Smooth muscle cell of the brain vasculature (primary cell): ENCODE data around the gene REXO4.

Experiments used
- DNase-seq: peaks from one replicate; pipeline ENCODE4 v3.0.0-alpha.2; 2012; ENCODE audit warnings: low read depth, low spot score

REXO4 gene, protein sequence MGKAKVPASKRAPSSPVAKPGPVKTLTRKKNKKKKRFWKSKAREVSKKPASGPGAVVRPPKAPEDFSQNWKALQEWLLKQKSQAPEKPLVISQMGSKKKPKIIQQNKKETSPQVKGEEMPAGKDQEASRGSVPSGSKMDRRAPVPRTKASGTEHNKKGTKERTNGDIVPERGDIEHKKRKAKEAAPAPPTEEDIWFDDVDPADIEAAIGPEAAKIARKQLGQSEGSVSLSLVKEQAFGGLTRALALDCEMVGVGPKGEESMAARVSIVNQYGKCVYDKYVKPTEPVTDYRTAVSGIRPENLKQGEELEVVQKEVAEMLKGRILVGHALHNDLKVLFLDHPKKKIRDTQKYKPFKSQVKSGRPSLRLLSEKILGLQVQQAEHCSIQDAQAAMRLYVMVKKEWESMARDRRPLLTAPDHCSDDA

DNA sequence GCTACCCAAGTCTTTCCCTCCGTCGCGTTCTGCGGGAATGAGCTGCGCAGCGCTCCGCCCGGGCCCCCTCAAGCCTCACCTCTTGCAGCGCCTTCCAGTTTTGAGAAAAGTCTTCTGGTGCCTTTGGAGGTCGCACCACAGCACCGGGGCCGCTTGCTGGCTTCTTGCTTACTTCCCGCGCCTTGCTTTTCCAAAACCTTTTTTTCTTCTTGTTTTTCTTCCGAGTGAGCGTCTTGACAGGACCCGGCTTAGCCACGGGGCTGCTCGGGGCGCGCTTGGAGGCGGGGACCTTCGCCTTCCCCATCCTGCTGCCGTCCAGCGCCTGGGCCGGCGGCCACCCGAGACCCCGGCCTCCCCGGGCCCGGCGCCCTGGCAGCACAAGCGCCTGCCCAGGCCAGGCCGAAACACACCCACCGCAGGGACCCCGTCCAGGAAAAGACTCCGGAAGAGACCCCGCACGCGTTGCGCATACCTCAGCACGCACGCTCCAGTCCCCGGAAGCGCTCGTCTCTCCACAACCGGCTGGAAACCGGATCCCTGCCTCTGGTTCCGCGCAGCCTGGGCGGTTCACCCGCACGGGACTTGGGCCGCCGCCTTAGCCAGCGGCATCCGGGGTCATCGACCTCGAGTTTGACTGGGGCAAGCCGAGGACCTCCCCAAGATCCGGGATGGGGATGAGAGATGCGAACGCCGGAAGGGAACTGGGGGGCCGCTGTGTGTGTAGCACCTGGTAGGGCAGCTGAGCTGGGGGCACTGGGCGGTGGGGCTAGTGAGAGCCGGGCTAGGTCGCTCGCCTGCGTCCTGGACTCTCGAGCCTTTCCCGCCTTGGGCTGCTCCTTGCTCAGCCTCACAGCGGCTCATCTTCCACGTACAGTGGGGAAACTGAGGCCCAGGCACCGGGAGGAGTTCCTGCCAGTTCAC is at the start of gene REXO4:
Gene REXO4 (minus strand): TSS at position 470 of the 921 bp plus-strand sequence. CDS start 166 bp downstream, at position 304.
- peak; percentile 66 for DNase-seq

DNA sequence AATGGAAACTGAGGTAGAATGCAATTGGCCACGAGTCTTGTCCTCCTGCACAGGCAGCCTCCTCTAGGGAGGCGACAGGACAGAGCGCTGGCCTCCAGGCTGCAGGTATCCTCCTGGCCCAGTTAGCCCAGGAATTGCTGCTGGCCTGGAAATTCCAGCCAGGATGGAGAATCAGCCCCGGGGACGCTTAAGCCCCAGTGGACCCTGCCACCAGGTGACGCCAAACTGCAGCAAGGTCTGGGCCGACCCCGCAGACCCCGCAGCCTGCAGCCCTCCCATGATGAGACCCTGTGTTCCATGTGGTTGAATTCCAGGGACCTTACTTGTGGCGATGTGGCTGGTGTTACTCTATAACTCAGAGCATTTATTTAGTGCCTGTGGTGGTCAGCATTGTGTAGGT is 49.3 kb upstream of the REXO4 start:
- DNase-seq: no peak

DNA sequence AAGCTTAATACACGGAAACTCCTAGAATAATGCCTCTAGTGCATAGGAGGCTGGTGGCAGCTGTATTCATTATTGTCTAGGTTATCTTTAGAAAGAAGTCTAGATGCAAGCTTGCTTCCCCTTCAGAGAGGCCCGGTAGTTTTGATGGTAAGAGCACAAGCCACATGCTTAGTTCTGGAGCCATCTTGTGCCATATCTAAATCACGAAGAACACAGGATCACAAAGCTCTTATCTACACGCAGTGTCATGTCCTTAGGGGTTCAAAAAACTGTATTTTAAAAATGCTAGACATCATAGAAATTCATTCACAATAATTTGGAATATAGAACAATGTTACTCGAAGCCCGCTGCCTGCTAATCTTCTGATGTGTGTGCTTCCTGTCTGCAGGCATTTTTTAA is 48.2 kb upstream of the REXO4 start:
- DNase-seq: no peak

DNA sequence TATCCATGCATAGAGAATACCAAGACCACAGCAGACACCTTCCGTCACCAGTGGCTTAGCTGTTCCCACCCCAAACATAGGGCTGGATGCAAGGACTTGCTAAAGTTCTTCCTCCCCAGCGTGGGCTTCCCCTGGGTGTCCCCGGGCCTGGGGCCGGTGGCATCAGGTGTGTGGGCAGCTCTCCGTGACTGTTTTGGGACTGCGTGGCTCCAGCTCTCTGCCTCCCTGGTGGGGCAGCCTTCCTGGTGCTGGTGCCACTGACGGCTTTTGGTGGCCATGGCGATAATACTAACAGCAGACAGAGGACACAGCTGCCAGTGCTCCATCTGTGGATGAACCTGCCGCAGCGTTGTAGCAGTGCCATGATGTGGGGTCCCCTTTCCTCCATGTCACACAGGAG is 46.8 kb upstream of the REXO4 start:
- no peak for DNase-seq

DNA sequence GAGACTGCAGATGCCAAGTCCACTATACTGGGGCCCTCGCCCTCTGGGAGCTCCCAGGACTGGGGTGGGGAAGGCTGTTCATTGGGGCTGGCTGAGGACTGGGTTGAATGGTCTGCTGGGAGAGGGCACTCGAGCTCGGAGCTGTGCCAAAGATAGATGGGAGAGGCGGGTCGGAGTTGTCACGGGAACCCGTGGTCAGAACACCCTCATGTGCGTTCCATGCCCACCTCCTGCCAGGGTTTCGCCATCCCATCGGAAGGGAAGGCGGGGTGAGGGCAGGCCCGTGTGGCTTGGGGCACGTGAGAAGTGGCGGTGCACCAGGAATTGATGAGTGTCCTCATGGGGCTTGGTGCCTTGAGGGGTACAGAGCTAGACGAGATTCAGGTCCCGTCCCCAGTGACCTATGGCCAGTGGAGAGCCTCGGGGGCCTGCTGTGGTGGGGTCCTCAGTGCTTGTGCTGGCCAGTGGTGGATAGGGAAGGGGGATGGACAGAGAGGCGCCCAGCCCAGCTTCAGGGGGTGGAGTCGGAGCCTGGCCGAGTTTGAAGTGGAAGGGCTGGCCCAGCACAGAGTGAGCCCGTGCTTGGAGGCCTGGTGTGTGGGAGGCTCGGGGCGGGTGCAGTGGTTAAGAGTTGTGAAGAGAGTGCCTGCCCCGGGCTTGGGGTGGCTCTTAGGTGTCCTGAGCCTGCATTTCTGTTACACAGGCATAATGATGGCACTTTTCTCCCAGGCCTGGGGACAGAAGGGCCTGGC is 46.2 kb upstream of the REXO4 start:
- DNase-seq: no peak

DNA sequence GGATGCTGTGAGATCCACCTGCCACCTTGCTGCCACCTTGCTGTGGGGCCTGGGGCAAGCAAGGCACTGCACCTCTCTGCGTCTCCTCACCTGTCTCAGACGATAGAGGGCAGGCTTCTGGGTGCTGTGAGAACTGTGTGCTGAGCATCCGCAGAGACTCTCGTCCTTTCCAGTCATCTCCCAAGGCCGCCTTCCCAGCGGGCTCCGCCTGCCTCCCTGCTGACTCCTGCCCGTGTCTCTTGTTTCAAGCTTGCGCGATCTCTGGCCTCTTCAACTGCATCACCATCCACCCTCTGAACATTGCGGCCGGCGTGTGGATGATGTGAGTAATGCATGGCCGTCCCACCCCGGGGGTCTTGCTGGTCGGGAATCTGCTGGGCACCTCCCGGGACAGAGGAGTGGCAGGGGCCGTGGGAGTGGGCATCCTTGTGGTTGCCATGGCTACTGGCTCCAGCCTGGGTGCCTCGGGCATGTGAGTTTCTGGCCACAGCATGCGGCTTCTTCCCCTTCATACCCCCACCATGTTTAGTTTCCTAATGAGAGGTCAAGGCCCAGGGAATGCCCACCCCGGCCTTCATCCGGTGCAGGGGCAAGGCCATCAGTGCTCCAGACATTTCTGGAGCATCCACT is 45.5 kb upstream of the REXO4 start:
- DNase-seq: no peak

DNA sequence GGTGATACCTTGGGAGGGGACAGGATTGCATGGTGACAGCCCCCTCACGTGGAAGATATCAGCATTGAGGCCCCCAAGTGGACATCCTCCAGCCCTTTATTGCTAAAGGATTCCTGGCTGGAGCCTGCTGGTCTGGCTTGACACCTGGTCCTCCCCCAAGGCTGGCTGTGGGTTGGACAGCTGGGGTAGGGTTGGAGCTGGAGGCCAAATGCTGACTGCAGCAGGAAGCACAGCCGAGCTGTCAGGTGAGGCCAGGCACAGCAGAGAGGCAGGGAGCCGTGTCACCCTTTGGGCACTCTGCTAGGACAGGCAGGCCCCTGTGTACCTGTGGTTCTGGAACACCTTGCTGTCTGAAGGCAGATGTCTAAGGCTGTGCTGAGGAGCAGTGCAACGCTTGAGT is 44.2 kb upstream of the REXO4 start:
- DNase-seq: no peak

DNA sequence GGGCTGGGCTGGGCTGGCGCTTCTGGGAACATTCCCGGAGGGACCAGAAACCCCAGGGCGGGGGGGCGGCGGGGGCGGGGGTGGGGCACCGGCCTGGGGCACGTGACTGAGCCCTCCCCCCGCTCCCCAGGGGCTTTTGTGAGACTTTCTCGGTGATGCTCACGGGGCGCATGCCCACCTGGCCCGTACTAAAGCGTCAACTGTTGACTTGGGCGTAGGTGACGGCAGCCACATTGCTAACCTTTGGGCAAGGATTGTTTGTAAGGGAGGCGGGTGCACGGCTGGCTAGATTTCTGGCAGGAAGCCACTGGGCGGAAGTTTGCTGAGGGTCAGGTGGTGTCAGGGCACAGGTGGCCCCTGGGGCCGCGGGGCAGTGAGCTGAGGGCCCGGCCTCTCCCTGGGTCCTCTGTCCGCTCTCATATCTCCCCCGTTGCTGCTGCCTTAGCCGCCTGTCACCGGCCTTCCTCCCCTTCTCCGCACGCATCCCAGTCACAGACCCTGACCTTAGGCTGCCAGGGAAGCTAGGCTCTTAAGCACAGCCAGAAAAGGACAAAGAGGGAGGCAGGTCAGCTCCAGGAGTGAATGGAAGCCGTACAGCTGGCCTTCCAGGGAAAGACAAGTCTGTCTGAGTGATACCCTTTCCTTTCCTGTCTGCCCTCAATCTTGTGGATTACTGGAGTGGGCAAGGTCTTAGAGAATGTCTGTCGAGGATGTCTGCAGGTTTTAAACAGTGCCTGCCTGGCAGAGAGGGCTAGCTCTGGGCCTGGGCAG is 42.8 kb upstream of the REXO4 start:
- DNase-seq: no peak

DNA sequence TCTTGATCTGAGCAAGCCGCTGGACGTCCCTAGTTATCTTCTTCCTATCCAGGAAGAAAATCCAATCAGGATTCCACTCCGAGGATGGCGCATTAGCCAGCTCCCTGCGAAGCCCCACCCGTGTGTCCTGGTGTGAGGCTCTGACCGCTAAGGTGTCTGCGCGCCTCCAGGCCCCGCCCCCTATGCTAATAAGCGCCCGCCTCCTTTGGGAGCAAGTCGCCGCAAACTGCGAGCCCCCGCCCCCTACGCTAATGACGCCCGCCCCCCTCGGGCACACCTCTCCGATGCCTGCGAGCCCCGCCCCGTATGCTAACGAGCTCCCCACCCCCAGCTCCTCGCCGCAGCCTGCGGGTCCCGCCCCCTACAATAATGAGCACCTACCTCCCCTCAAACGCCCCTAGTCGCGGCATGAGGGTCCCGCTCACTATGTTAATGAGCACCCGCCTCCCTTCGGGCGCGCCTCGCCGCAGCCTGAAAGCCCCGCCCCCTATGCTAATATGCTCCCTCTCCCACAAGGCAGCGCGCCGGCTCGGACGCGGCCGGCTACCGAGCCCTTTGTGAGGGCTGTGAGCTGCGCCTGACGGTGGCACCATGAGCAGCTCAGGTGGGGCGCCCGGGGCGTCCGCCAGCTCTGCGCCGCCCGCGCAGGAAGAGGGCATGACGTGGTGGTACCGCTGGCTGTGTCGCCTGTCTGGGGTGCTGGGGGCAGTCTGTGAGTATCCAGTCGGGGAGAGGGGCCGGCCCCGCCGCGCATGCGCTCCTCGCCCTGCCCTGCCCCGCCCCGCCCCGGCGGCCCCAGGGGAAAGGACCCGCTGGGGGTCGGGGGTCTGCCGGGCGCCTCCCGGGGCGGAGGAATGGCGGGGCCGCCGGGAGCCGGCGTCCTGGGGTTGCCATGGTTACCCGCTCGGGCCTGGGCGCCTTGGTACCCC is 41.9 kb upstream of the REXO4 start, which contains the start of gene CACFD1:
Gene CACFD1 (plus strand): TSS at position 503 of the 929 bp plus-strand sequence. CDS start 89 bp downstream, at position 592.
- DNase-seq: peak; percentile 80

DNA sequence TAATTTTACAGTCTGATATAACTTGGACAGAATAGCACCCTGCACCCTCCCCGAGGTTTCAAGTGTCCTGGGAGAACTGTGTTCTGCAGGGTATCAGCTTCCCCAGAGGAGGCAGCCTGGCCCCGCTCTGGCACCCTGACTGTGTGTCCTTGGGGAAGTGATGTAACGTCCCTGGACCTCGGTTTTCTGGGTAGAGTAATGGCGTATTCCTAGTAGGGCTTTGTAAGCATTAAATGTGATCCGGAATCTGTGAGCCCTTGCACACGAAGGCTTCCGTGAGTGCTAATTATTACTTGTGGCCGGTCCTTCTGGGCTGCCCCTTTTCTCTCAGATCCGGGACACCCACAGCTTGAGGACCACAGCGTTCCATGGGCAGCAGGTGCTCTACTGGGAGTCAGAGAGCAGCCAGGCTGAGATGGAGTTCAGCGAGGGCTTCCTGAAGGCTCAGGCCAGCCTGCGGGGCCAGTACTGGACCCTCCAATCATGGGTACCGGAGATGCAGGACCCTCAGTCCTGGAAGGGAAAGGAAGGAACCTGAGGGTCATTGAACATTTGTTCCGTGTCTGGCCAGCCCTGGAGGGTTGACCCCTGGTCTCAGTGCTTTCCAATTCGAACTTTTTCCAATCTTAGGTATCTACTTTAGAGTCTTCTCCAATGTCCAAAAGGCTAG is 41.0 kb upstream of the REXO4 start:
- DNase-seq: no peak

DNA sequence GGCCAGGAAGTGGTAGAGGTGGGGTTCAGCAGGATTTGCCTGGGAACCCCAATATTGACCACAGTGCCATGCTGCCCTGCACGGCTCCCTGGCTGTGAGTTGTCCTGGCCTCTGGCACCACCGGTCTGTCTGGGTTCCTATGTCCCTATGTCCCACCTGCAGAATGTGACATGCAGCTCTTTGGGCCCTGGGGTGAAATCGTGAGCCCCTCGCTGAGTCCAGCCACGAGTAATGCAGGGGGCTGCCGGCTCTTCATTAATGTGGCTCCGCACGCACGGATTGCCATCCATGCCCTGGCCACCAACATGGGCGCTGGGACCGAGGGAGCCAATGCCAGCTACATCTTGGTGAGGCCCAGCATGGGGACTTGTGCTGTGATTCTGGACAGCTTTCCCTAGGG is 39.9 kb upstream of the REXO4 start:
- no peak for DNase-seq

DNA sequence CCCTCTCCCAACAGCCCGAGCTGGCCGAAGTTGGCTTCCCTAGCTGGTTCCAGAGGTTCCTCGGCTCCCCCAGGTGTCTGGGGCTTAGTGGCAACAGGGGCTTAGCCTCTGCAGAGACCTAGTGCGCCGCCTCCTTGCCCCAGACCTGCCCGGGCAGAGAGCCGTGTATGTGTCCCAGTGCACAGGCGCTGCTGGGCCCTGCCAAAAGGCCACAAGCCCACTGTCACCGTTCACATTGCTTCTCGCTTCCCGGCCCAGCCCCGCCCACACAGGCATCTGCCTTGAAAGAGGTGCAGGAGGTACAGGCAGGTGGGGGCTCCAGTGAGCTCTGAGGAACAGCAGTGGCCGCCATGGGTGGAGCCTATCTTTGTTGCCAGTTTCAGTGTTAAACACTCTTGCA is 39.4 kb upstream of the REXO4 start:
- DNase-seq: no peak

DNA sequence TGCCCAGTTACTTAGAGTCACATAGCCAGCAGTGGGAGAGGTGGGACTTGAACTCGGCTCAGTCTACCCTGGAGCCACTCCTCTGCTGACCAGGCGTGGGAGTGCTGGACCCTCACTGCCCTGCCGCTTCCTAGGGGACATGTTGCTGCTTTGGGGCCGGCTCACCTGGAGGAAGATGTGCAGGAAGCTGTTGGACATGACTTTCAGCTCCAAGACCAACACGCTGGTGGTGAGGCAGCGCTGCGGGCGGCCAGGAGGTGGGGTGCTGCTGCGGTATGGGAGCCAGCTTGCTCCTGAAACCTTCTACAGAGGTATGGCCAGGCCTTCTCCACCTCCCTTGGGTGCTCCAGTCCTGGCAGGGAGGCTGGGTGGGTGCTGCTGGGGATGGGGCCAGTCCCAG is 38.6 kb upstream of the REXO4 start:
- DNase-seq: no peak

DNA sequence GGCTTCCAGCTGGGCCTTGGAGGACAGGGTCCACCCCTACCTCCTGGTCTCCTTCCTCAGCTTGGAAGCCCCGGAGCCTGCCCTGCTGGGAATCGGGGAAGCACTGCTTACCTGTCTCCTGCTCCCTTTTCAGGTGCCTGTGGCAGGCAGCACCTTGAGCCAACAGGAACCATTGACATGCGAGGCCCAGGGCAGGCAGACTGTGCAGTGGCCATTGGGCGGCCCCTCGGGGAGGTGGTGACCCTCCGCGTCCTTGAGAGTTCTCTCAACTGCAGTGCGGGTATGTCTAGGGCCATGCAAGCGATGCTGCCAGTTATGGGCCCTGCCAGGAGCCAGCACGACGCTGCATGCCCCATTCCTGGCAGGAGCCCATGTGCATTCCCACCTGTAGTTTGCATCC is 38.1 kb upstream of the REXO4 start:
- no peak for DNase-seq

DNA sequence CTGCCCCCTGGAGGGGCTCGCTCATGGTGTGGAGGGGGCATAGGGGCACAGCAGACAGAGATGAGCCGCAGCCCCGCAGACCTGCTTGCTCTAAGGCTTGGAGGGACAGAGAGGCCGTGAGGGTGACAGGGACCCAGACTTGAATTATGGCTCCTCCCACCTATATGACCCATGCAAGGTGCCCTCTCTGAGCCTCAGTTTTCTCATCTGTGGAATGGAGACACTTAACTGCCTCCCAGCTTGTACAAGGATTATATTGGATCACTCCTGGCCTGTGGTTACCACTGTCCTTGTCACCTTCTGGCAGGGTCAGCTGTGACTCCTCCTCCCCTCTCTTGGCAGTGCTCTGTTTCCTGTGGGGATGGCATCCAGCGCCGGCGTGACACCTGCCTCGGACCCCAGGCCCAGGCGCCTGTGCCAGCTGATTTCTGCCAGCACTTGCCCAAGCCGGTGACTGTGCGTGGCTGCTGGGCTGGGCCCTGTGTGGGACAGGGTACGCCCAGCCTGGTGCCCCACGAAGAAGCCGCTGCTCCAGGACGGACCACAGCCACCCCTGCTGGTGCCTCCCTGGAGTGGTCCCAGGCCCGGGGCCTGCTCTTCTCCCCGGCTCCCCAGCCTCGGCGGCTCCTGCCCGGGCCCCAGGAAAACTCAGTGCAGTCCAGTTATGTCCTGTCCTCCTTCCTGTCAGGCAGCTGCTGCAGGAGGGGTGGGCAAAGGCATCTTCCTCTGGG is 37.3 kb upstream of the REXO4 start:
- DNase-seq: no peak

DNA sequence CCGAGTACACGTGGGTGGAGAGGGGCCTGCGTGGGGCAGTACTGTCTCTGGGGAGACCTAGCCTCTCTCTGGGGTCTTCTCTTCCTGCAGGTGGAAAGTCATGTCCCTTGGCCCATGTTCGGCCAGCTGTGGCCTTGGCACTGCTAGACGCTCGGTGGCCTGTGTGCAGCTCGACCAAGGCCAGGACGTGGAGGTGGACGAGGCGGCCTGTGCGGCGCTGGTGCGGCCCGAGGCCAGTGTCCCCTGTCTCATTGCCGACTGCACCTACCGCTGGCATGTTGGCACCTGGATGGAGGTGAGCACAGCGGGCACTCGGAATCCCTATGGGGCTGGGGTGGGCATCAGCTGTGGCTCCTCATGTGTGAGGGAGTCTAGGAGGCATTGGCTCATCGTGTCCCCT is 36.5 kb upstream of the REXO4 start:
- no peak for DNase-seq

DNA sequence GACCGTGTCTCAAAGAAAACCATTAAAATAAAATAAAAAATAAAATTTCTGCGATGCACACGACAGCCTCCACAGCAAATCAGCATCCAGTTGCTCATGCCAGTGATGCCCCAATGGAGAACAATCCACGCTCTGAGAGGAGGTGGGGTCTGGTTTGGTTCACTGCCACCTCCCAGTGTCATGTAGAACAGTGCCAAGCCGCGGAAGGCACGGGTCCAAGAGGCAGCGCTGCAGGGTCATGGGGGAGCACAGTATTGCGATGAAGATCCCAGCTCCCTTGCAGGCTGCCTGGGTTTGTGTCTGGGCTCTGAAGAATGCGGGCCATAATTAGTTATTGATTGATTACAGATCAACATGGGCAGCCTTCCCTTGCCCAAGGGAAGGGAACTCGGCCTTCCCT is 35.8 kb upstream of the REXO4 start:
- DNase-seq: no peak

DNA sequence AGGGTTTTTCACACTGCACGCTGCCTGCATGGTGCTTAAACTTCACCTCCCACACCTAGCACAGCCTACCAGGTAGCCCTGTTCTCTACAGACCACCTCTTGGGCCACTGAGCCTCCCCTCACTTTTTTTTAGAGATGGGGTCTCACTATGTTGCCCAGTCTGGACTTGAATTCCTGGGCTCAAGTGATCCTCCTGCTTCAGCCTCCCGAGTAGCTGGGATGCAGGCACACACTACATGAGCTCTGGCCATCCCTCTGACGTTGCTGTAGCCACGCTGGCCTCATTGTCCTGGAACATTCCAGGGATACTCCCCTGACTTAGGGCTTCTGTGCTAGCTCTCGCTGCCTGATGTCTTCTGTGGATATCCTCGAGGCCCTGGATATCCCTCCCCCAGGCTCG is 34.8 kb upstream of the REXO4 start:
- no peak for DNase-seq
